Measurements from ENCODE around the gene GOLT1B.

GOLT1B gene

GRCh38 chr12:21523148-21523547, 21.6 kb downstream of the GOLT1B start:
- DNase-seq (ENCODE audit: low read depth), result no peak

GRCh38 chr12:21526053-21526452, 24.5 kb downstream of the GOLT1B start, which contains the start of gene SPX:
Gene SPX (plus strand): TSS chr12:21526296. CDS start chr12:21526473, 177 bp downstream.
- DNase-seq (ENCODE audit: low read depth), result no peak

GRCh38 chr12:21526721-21527345, 25.2 kb downstream of the GOLT1B start:
- DNase-seq (ENCODE audit: low read depth), result no peak

- DNase-seq (ENCODE audit: low read depth), result peak; percentile 28
Measured at GRCh38 chr12:21527451-21528180, 26.0 kb downstream of the GOLT1B start.

GRCh38 chr12:21528953-21529352, 27.4 kb downstream of the GOLT1B start:
- no peak for DNase-seq (ENCODE audit: low read depth)

- DNase-seq (ENCODE audit: low read depth), result no peak
Measured at GRCh38 chr12:21529456-21529855, 27.9 kb downstream of the GOLT1B start.

GRCh38 chr12:21538061-21538653, 36.6 kb downstream of the GOLT1B start:
- DNase-seq (ENCODE audit: low read depth), result no peak

GRCh38 chr12:21539797-21540196, 38.2 kb downstream of the GOLT1B start:
- DNase-seq (ENCODE audit: low read depth), result no peak

GRCh38 chr12:21541773-21542172, 40.2 kb downstream of the GOLT1B start:
- DNase-seq (ENCODE audit: low read depth), result no peak

- DNase-seq (ENCODE audit: low read depth), result no peak
Measured at GRCh38 chr12:21542403-21542802, 40.8 kb downstream of the GOLT1B start.

- DNase-seq (ENCODE audit: low read depth), result no peak
Measured at GRCh38 chr12:21543151-21543550, 41.6 kb downstream of the GOLT1B start.

GRCh38 chr12:21545557-21545956, 44.0 kb downstream of the GOLT1B start:
- DNase-seq (ENCODE audit: low read depth), result no peak

GRCh38 chr12:21546716-21547115, 45.1 kb downstream of the GOLT1B start:
- no peak for DNase-seq (ENCODE audit: low read depth)

- DNase-seq (ENCODE audit: low read depth), result no peak
Measured at GRCh38 chr12:21547437-21547836, 45.8 kb downstream of the GOLT1B start.

- DNase-seq (ENCODE audit: low read depth), result no peak
Measured at GRCh38 chr12:21551841-21552465, 50.4 kb downstream of the GOLT1B start.

- no peak for DNase-seq (ENCODE audit: low read depth)
Measured at GRCh38 chr12:21552635-21553328, 51.2 kb downstream of the GOLT1B start.

- DNase-seq (ENCODE audit: low read depth), result no peak
Measured at GRCh38 chr12:21553329-21553675, 51.7 kb downstream of the GOLT1B start.

- no peak for DNase-seq (ENCODE audit: low read depth)
Measured at GRCh38 chr12:21558100-21558679, 56.6 kb downstream of the GOLT1B start.

GRCh38 chr12:21559855-21560569, 58.4 kb downstream of the GOLT1B start:
- DNase-seq (ENCODE audit: low read depth), result no peak

- DNase-seq (ENCODE audit: low read depth), result no peak
Measured at GRCh38 chr12:21561158-21561557, 59.6 kb downstream of the GOLT1B start.

GRCh38 chr12:21562859-21563258, 61.3 kb downstream of the GOLT1B start:
- DNase-seq (ENCODE audit: low read depth), result no peak

All from stimulated activated CD8-positive, alpha-beta memory T cell treated with anti-CD3 and anti-CD28 coated beads, Interleukin-12 subunit alpha, Interleukin-12 subunit beta, amount 100 ng/mL, for 4 hours (primary cell).